K562 (cell line): ENCODE measurements around the gene WARS2. TPM values are rescaled to one million over a fixed set of nuclear protein-coding genes. Genes with fewer than 3 reads are reported as not detected.

Experiments
- ATAC-seq: fragments of 200-7000 bp; cut with Tn5 transposase; 3 replicates; pipeline ENCODE4 v1.9.1; 2020; ENCODE audit warnings: moderate library complexity
- BruUV-seq: library from RNA; stranded (reverse); fragments of 400-500 nt; replicated peaks from 2 replicates; lab custom pipeline; 2021; lab: Mats Ljungman, UMichigan
- CTCF ChIA-PET: fragments of 300-600 bp; formaldehyde crosslinking; extraction: SDS; loops from one replicate; lab custom pipeline; 2021; ENCODE audit warnings: low intra/inter-chr PET ratio; lab: Yijun Ruan, JAX
- POLR2A ChIA-PET: fragments of 300-600, 350-650 bp; sonication (Branson Sonifier 250); formaldehyde crosslinking; extraction: SDS; loops from one replicate; lab custom pipeline; 2021; ENCODE audit warnings: antibody characterized with exemption, inconsistent platforms; lab: Yijun Ruan, JAX
- DNase-seq, 4 experiments: peaks; one replicate each; pipeline versions ENCODE4 v3.0.0 to v3.0.0-alpha.2; 2011 to 2018; ENCODE audit warnings: low spot score in 3 of 4, mixed read lengths in 3 of 4; ENCODE audit errors: extremely low read depth in 1 of 4
- FAIRE-seq: peaks from 2 replicates; lab custom pipeline; 2011; peaks lifted over from hg19 to GRCh38; lab: Jason Lieb, UNC
- H2AFZ ChIP-seq: 2 replicates; pipeline ENCODE4 v1.6.0; 2011; ENCODE audit warnings: low read depth, low read length, control low read depth, inconsistent platforms
- H3K27ac ChIP-seq: fragments of 200-600 bp; 3 replicates; pipeline ENCODE4 v1.8.0; 2011; ENCODE audit warnings: low read depth, mild to moderate bottlenecking, control low read depth, inconsistent platforms, low read length, moderate library complexity, mixed read lengths; ENCODE audit errors: extremely low read depth
- H3K27me3 ChIP-seq, 2 experiments: fragments of 300-600 bp in 1 of 2; 2 replicates in 1 of 2; 3 replicates in 1 of 2; pipeline versions ENCODE4 v1.6.0 to v1.8.0; 2011; ENCODE audit warnings: inconsistent platforms in 2 of 2, low read length in 2 of 2, mild to moderate bottlenecking in 1 of 2, mixed read lengths in 1 of 2, moderate library complexity in 1 of 2; ENCODE audit not compliant: control insufficient read depth in 2 of 2, insufficient read depth in 2 of 2
- H3K36me3 ChIP-seq: fragments of 300-600 bp; 3 replicates; pipeline ENCODE4 v1.8.0; 2011; ENCODE audit warnings: mild to moderate bottlenecking, low read length, inconsistent platforms; ENCODE audit not compliant: control insufficient read depth, insufficient read depth
- H3K4me1 ChIP-seq, 2 experiments: fragments of 200-600 bp in 1 of 2; replicated peaks in 1 of 2; 2 replicates in 1 of 2; 3 replicates in 1 of 2; pipeline versions ENCODE4 v1.5.1 to v1.8.0; 2011; ENCODE audit warnings: inconsistent platforms in 2 of 2, low read length in 2 of 2, mild to moderate bottlenecking in 1 of 2, mixed read lengths in 1 of 2, moderate library complexity in 1 of 2; ENCODE audit not compliant: control insufficient read depth in 2 of 2, insufficient read depth in 2 of 2
- H3K4me2 ChIP-seq: 2 replicates; pipeline ENCODE4 v1.6.1; 2011; ENCODE audit warnings: low read length, control low read depth, inconsistent platforms, mixed read lengths; ENCODE audit not compliant: insufficient read depth
- H3K4me3 ChIP-seq: fragments of 200-600 bp; sonication (generic), shearing (Covaris generic); 2 replicates; pipeline ENCODE4 v1.5.1; 2016; ENCODE audit warnings: control low read depth, inconsistent platforms
- H3K79me2 ChIP-seq: fragments of 200-600 bp; 3 replicates; pipeline ENCODE4 v1.8.0; 2011; ENCODE audit warnings: low read length, inconsistent platforms; ENCODE audit not compliant: control insufficient read depth, insufficient read depth
- H3K9ac ChIP-seq, 2 experiments: 2 replicates each; pipeline versions ENCODE4 v1.6.0 to v1.6.1; 2011; ENCODE audit warnings: low read depth in 2 of 2, low read length in 2 of 2, control low read depth in 1 of 2, inconsistent platforms in 1 of 2, mild to moderate bottlenecking in 1 of 2, mixed read lengths in 1 of 2; ENCODE audit not compliant: insufficient read depth in 1 of 2
- H3K9me1 ChIP-seq: one replicate; pipeline ENCODE4 v1.6.0; 2011; ENCODE audit warnings: inconsistent platforms, mild to moderate bottlenecking, low read length, moderate library complexity; ENCODE audit not compliant: control insufficient read depth, insufficient read depth
- H3K9me3 ChIP-seq: replicated peaks from 2 replicates; pipeline ENCODE4 v1.5.1; 2011; ENCODE audit warnings: low read depth, low read length, inconsistent platforms; ENCODE audit not compliant: control insufficient read depth, insufficient read depth
- H4K20me1 ChIP-seq: replicated peaks from 2 replicates; pipeline ENCODE4 v1.6.1; 2011; ENCODE audit warnings: low read length, inconsistent platforms, mixed read lengths; ENCODE audit not compliant: control insufficient read depth, insufficient read depth
- CCNT2 ChIP-seq: IDR thresholded peaks from 2 replicates; pipeline ENCODE4 v1.6.1; 2011; ENCODE audit warnings: borderline replicate concordance, low read depth, mild to moderate bottlenecking, moderate library complexity, mixed read lengths, low read length; ENCODE audit not compliant: insufficient read length; ENCODE audit errors: extremely low read depth
- ESRRB ChIP-seq: fragments of 250-450 bp; sonication (Bioruptor Pico); IDR thresholded peaks from 2 replicates; pipeline ENCODE4 v1.5.0; 2020; ENCODE audit warnings: mild to moderate bottlenecking, moderate library complexity, borderline replicate concordance
- JUN ChIP-seq, 2 experiments: sonication (generic) in 1 of 2; formaldehyde crosslinking in 1 of 2; IDR thresholded peaks; 2 replicates each; pipeline versions ENCODE4 v1.6.1 to v1.8.0; 2012 to 2022; ENCODE audit warnings: borderline replicate concordance in 2 of 2, mild to moderate bottlenecking in 2 of 2, improper control_type of control experiment in 1 of 2, low read depth in 1 of 2, low read length in 1 of 2, missing genetic modification reagents in 1 of 2
- RAD21 ChIP-seq, 2 experiments: fragments of 250-450 bp in 1 of 2; fragments of 450-650 bp in 1 of 2; sonication (Bioruptor Pico) in 1 of 2; formaldehyde crosslinking in 1 of 2; IDR thresholded peaks in 1 of 2; conservative IDR thresholded peaks in 1 of 2; 2 replicates each; pipeline versions ENCODE4 v1.4.0 to v1.8.0; 2020 to 2022; ENCODE audit warnings: mild to moderate bottlenecking in 2 of 2, moderate library complexity in 1 of 2
- WGBS: fragments of 100-300 bp; shearing (Covaris generic); methylation state at CpG from one replicate; pipeline ENCODE4 v1.1.6; 2016; ENCODE audit warnings: low coverage, mixed read lengths; ENCODE audit not compliant: insufficient coverage; ENCODE audit errors: missing lambda C conversion rate; 5-methylcytosine and 5-hydroxymethylcytosine counted together
- in situ Hi-C: fragments of 300-500 bp; cut with MboI; formaldehyde crosslinking; loops from 4 replicates; pipeline ENCODE4 v1.15.0; 2018; ENCODE audit warnings: inconsistent platforms, mixed read lengths
- intact Hi-C: fragments of 100-400 bp; cut with micrococcal nuclease; formaldehyde crosslinking; loops from 2 replicates; pipeline ENCODE4 v1.14.2; 2022
- polyA plus RNA-seq, 8 experiments: library from polyadenylated mRNA; depleted of rRNA in 4 of 8; stranded (reverse) in 5 of 8; unstranded in 3 of 8; fragments of >200 nt; fragmentation: Nextera tagmentation in 2 of 8; fragmentation: Illumina TruSeq in 1 of 8; extraction: Ambion mirVana in 2 of 8; extraction: Trizol in 1 of 8; gene quantifications; 2 replicates each; pipeline versions ENCODE4 v1.2.1 to v1.2.3, GENCODE V29; 2011 to 2014; ENCODE audit warnings: inconsistent platforms in 1 of 8, missing spikeins in 1 of 8
- total RNA-seq, 7 experiments: library from RNA; depleted of rRNA in 6 of 7; stranded (reverse); fragments of >200 nt in 6 of 7; fragmentation: Illumina TruSeq in 2 of 7; extraction: Trizol in 2 of 7; gene quantifications; 2 replicates each; pipeline versions ENCODE4 v1.2.1 to v1.2.3, GENCODE V29; 2011 to 2021; ENCODE audit warnings: low replicate concordance in 1 of 7
- TF ChIP-seq, protein P1 (sequence below), 2 experiments: fragments of 450-650 bp in 1 of 2; sonication (generic) in 1 of 2; formaldehyde crosslinking; conservative IDR thresholded peaks; 2 replicates each; pipeline versions ENCODE4 v1.4.0 to v1.8.1; 2020 to 2022; ENCODE audit warnings: mild to moderate bottlenecking in 1 of 2, missing genetic modification reagents in 1 of 2
- TF ChIP-seq, protein P2 (sequence below), 3 experiments: IDR thresholded peaks in 2 of 3; conservative IDR thresholded peaks in 1 of 3; 2 replicates each; pipeline ENCODE4 v1.5.1; 2011 to 2012; ENCODE audit warnings: low read length in 3 of 3, mild to moderate bottlenecking in 3 of 3, control low read depth in 2 of 3, improper control_type of control experiment in 1 of 3, inconsistent platforms in 1 of 3, low read depth in 1 of 3, mixed read lengths in 1 of 3, moderate library complexity in 1 of 3; ENCODE audit not compliant: insufficient read depth in 2 of 3
- TF ChIP-seq, protein P3 (sequence below): fragments of 250-450 bp; sonication (Bioruptor Pico); IDR thresholded peaks from 2 replicates; pipeline ENCODE4 v1.8.0; 2021; ENCODE audit warnings: borderline replicate concordance, mild to moderate bottlenecking, moderate library complexity; ENCODE audit not compliant: poor library complexity, severe bottlenecking

WARS2 gene
- total and polyA plus RNA-seq, 9 of the 15 experiments (the other 6 are each of a cell fraction or from before 2014, with no cell fraction given): 5.7 to 18.0 (median 16.9) TPM

DNA sequence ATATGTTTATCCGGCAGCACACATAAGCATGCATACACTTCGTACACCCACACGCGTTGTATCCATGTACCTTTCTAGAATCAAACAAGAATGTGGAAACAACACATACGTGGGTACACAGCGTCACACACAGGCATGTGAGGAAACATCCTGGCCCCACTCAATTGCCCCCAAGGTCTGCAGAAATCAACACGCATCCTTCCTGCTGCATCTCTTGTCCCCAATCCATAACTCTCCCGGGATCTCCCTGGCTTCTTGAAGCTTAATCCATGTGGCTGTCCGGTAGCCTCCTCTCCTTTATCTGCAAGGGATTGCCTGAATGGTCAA lies 146.8 kb downstream of the WARS2 start:
- Histone ChIP-seq H3K9ac (no peak overlapping the region), H3K27me3 (peaks cover 43 to 63% of the 10 kb centered on the region in 2 experiments), H3K27ac (no peak overlapping the region), H3K4me1 (peaks cover 0 to 8% of the 10 kb centered on the region in 2 experiments; a peak in 2 of 5 replicates), H3K79me2 (no peaks in the 10 kb centered on the region), H3K9me1 (no peaks in the 10 kb centered on the region), H4K20me1 (no peaks in the 10 kb centered on the region), H3K36me3 (no peaks in the 10 kb centered on the region), H3K9me3 (no peaks in the 10 kb centered on the region), H3K4me2 (no peak overlapping the region), H2AFZ (no peak overlapping the region), H3K4me3 (no peak overlapping the region)
- WGBS: 8% methylated on average over 9 of the region's 9 CpGs
- ChIA-PET POLR2A (no interaction called here), CTCF (no interaction called here)
- intact Hi-C loops (no loop called here), in situ Hi-C loops (no loop called here)
- no peak for FAIRE-seq
- ATAC-seq: peak; percentile 18; the same call in 1 of the 3 replicates
- no TSS peak for BruUV-seq
- DNase-seq: no peak
- TF ChIP-seq, protein P1, sequence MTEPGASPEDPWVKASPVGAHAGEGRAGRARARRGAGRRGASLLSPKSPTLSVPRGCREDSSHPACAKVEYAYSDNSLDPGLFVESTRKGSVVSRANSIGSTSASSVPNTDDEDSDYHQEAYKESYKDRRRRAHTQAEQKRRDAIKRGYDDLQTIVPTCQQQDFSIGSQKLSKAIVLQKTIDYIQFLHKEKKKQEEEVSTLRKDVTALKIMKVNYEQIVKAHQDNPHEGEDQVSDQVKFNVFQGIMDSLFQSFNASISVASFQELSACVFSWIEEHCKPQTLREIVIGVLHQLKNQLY (CRISPR knock-in tag; conservative IDR thresholded peaks at IDR 0.05): no peak
- TF ChIP-seq CCNT2: no peak
- TF ChIP-seq, protein P2, sequence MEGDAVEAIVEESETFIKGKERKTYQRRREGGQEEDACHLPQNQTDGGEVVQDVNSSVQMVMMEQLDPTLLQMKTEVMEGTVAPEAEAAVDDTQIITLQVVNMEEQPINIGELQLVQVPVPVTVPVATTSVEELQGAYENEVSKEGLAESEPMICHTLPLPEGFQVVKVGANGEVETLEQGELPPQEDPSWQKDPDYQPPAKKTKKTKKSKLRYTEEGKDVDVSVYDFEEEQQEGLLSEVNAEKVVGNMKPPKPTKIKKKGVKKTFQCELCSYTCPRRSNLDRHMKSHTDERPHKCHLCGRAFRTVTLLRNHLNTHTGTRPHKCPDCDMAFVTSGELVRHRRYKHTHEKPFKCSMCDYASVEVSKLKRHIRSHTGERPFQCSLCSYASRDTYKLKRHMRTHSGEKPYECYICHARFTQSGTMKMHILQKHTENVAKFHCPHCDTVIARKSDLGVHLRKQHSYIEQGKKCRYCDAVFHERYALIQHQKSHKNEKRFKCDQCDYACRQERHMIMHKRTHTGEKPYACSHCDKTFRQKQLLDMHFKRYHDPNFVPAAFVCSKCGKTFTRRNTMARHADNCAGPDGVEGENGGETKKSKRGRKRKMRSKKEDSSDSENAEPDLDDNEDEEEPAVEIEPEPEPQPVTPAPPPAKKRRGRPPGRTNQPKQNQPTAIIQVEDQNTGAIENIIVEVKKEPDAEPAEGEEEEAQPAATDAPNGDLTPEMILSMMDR (IDR thresholded peaks at IDR 0.05 in 2 of 3, conservative IDR thresholded peaks at IDR 0.05 in 1 of 3; ENCODE audit: insufficient read depth in 2 of 3, low read depth in 1 of 3, low read length in 3 of 3): peak in 2 of 3 experiments; percentile 35 to 42; a peak in 3 of 6 replicates
- no peak for TF ChIP-seq ESRRB (CRISPR knock-in tag)
- TF ChIP-seq, protein P3, sequence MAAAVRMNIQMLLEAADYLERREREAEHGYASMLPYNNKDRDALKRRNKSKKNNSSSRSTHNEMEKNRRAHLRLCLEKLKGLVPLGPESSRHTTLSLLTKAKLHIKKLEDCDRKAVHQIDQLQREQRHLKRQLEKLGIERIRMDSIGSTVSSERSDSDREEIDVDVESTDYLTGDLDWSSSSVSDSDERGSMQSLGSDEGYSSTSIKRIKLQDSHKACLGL (CRISPR knock-in tag): no peak
- TF ChIP-seq RAD21 (CRISPR knock-in tag; conservative IDR thresholded peaks at IDR 0.05 in 1 of 2, IDR thresholded peaks at IDR 0.05 in 1 of 2): peak; percentile 25 to 71; a peak in 2 of 4 replicates
- no peak for TF ChIP-seq JUN (IDR thresholded peaks at IDR 0.05; ENCODE audit: borderline replicate concordance, low read depth, low read length)
- TF ChIP-seq JUN (CRISPR knock-in tag; IDR thresholded peaks at IDR 0.05; ENCODE audit: borderline replicate concordance): no peak
